Fibroblast of skin of left biceps (primary cell): ENCODE data around the gene SCGB1D1.
"Not testable (repeated sequence)": the region's sequence is repeated elsewhere in the genome, so short reads cannot be mapped to it uniquely, and the experiment has no call there.

Source experiments
- DNase-seq, 2 experiments: peaks; one replicate each; pipeline ENCODE4 v3.0.0-alpha.2; 2013; ENCODE audit warnings: low read depth in 2 of 2

SCGB1D1 gene

DNA sequence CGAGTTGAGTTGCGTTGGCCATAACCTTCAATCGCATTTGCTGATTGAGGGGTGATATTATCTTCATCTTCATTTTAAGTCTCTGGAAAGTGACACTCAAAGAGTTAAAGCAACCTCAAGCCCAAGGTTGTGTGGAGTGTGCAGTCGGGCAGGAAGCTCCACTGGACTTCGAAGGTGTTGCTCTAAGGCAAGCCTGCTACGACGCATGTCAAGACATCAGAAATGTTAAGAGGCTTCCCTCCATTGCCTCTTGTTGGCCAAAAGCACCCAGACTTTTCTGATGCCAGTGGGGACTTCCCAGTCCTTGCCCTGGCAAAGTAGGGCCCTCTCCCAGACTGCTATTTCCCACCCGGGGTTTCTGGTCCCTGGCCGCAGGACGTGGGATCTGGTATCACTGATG, 23.6 kb upstream of the SCGB1D1 start:
- DNase-seq, result no peak

DNA sequence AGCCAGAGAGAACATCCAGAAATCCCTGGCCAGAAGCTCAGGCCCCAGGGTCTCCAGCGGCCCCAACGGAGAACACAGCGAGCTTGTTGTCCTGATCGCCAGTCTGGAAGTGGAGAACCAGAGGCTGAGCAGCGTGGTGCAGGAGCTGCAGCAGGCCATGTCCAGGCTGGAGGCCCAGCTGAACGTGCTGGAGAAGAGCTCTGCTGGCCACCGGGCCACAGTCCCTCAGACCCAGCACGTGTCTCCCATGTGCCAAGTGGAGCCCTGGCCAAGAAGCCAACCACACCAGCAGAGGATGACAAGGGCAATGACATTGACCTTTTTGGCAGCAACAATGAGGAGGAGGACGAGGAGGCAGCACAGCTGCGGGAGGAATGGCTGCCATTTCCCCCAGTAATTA, 20.6 kb upstream of the SCGB1D1 start:
- no peak for DNase-seq

DNA sequence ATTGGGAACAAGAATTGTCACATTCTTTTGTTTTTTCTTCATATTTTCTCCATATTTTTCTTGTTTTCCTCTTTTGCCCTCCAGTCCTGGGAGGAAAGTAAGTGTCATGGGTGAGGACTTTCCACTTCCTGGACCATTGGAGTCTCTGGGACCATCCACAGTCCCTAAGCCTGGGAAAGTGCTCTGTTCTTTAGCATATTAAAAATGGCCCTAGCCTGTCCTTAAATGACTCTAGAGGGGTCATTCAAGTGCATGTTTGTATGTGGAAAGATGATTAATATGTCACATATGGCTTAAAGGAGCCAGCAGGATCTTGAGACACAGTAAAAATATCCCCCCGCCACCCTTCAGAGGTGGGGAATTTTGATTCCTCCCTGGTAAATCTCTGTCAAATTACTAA, 20.1 kb upstream of the SCGB1D1 start:
- no peak for DNase-seq

DNA sequence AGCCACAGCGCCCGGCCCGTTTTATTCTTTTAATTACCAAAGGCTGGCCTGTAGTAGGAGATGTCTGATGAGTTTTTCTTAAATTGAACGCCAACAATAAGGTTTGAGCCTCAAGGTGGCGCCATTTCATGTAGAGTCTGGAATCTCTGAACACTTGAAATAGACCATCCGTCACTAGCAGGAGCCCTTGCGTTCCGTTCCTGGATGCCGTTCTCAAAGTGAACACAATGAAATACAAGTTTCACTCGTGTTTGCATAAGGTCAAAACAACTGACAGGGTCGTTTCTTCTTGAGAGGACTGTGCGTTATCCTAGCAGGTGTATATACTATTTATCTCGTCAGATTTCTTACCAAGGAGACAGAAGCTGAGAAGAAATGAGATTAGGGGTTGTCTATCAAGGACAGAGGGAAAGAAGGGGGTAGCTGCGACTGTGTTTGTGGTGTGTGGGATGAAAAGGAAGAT, 18.7 kb upstream of the SCGB1D1 start:
- DNase-seq, result peak; percentile 13 to 21

DNA sequence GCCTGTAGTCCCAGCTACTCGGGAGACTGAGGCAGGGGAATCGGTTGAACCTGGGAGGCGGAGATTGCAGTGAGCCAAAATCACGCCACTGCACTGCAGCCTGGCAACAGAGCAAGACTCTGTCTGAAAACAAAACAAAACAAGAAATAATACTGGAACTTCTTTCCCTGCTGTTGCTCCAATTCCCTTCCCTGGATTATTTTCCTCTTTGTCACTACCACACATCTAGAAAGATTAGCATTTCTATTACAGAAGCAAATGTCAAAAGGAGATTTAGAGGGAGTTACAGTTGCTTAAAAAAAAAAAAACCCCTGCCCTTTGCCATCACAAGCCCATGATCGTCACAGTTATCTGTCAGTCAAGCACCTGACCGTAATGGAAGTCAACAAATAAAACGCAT, 17.7 kb upstream of the SCGB1D1 start:
- DNase-seq, result no peak

DNA sequence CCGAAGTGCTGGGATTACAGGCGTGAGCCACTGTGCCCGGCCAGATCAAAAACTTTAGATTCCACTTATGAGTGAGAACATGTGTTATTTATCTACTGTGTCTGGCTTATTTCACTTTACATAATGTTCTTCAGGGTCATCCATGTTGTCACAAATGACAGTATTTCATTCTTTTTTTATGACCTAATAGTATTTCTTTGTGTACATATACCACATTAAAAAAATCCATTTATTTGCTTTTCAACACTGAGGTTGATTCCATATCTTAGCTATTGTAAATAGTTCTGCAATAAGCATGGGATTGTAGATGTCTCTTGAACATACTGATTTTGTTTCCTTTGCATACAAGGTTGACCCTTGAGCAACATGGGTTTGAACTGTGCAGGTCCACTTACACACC, 13.2 kb upstream of the SCGB1D1 start:
- DNase-seq, result no peak

DNA sequence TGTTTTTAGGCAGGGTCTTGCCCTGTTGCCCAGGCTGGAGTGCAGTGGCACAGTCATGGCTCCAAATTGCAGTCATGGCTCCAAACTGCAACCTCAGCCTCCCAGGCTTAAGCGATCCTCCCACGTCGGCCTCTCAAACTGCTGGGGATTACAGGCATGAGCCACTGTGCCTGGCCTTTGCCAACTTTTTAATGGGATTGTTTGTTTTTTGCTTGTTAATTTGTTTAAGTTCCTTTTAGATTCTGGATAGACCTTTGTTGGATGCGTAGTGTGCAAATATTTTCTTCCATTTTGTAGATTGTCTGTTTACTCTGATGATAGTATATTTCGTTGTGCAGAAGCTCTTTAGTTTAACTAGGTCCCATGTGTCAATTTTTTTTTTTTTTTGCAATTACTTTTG, 10.0 kb upstream of the SCGB1D1 start:
- DNase-seq, result no peak

DNA sequence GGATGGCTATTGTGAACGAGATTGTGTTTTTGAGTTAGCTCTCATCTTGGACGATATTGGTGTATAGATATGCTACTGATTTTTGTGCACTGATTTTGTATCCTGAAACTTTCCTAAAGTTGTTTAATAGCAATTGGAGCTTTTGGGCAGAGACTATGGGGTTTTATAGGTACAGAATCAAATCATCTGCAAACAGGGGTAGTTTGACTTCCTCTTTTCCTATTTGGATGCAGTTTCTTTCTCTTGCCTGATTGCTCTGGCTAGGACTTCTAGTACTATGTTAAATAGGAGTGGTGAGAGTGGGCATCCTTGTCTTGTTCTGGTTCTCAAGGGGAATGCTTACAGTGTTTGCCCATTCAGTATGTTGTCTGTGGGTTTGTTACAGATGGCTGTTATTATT, 8.9 kb upstream of the SCGB1D1 start:
- no peak for DNase-seq

DNA sequence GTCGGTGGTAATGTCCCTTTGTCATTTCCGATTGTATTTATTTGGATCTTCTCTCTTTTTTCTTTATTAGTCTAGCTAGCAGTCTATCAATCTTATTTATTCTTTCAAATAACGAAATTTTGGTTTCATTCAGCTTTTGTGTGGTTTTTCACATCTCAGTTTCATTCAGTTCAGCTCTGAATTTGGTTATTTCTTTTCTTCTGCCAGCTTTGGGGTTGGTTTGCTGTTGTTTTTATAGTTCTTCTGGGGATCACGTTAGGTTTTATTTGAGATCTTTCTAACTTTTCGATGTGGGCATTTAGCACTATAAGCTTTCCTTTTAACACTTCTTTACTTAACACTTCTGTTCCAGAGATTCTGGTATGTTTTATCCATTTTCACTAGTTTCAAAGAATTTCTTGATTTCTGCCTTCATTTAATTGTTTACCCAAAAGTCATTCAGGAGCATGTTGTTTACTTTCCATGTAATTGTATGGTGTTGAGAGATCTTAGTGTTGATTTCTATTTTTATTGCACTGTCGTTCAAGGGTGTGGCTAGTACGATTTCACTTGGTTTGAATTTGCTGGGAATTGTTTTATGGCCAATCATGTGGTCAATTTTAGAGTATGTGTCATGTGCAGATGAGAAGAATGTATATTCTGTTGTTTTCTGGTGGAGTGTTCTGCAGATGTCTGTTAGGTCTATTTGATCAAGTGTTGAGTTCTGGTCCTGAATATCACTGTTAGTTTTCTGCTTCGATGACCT, 7.7 kb upstream of the SCGB1D1 start:
- no peak for DNase-seq

DNA sequence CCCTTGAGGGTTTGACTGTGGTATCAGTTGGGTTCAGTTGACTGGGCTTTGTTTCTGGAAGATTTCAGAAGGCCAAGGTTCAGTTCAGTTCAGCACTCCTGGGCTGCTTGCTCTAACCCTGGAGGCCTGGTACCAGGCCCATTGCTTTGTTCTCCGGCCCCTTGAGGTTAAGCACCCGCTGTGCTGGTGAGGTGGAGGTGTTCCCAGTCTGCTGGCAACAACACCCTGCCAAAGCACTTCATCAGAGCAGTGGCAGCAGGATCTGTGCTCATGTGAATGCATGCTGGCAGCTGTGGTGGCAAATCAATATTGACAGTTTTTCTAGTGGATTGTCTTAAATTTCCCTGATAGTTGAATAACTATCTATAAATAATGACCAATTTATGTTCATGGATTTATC, 3.8 kb upstream of the SCGB1D1 start:
- DNase-seq, result no peak

DNA sequence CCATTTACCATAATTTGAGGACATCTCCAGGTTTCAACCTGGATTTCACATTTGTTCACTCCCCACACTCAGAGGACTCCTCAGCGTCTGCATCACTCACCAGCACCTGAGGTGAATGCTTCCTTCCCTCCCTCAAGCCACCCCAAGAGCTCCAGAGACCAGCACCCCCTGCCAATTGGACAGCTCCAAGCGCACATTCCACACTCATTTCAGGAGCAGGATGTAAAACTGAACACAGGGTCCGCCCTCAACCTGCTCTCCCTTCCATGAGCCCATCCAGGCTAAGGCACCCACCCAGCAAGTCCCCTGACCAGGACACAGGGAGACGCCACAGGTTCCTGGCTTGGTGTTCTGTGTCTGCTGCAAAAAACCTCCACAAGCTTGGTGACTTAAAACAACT, 3.9 kb downstream of the SCGB1D1 start:
- DNase-seq, result no peak

DNA sequence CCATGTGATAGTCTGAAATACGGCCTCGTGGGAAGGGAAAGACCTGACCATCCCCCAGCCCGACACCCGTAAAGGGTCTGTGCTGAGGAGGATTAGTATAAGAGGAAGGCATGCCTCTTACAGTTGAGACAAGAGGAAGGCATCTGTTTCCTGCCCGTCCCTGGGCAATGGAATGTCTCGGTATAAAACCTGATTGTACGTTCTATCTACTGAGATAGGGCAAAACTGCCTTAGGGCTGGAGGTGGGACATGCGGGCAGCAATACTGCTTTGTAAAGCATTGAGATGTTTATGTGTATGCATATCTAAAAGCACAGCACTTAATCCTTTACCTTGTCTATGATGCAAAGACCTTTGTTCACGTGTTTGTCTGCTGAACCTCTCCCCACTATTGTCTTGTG, 5.0 kb downstream of the SCGB1D1 start:
- not testable (repeated sequence) for DNase-seq

DNA sequence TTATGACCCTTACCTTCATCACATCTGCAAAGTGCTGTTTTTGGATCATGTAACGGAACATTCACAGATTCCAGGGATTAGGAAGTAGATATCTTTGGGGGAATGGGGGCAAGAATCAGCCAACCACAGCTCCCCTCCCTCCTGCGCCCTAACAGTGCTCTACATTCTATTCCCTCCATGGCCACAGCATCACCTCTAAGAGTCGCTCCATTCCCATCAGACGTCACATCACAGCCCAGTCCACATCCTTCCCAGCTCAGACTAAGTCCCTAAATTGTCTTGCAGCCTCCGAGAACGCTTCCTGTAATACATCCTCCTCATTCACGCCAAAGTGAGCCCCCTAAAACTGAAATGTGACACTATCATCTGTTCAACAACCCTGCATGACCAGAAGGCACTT, 5.9 kb downstream of the SCGB1D1 start:
- no peak for DNase-seq

DNA sequence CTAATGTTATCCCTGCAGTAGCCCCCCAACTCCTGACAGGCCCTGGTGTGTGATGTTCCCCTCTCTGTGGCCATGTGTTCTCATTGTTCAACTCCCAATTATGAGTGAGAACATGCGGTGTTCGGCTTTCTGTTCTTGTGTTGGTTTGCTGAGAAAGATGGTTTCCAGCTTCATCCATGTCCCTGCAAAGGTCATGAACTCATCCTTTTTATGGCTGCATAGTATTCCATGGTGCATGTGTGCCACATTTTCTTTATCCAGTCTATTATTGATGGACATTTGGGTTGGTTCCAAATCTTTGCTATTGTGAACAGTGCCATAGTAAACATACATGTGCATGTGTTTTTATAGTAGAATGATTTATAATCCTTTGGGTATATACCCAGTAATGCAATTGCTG, 7.4 kb downstream of the SCGB1D1 start:
- DNase-seq, result not testable (repeated sequence)

DNA sequence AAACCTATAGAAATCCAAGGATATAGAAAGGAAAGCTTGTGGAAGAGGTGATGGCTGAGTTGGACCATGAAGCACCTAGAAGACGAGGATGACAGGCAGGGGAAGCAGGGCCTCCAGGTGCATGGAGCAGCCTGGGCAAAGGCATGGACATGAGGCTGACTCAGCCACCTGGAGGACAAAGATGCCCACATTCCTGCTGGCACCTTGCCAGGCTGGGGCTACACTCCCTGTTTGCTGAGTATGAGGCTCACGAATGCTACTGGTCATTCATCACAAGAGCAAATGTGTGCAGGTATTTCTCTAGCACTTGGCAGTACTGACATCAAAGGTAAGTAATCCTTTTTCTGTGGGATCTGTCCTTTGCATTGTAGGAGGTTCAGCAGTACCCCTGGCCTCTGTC, 11.4 kb downstream of the SCGB1D1 start:
- no peak for DNase-seq

DNA sequence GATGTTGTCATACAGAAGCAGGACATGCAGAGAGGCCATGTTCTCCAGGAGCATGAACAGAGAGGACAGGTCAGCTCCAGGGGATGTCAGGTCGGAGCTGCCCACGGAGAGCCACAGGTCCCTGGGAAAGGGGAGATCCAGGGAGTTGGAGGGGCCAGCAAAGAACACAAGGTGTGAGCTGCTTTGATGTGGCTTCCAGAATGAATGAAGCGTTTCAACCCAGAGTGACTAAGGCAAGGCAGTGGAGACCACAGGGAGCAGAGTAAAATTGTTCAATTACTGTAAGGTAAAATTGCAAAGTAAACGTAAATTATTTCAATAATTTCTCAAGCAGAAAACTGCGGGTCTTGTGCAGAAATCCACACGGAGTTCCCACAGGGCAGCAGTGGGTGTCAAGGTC, 12.9 kb downstream of the SCGB1D1 start:
- no peak for DNase-seq

DNA sequence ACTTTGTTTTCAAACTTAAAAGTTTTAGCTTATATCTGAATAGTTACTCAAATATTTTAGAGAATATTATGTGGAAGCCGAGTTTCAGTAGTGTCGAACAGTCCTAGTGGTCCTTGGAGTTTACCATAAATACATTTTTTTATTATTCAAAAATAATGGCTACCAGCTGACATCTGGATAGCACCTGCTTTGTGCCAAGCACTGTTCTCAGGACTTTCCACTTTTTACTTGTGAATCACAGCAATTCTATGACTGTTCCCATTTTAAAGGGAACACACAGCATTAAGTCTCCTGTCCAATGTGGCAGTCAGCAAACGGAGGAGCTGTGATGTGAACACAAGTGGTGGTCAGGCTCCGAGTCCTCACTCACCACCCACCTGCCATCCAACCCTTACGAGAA, 14.4 kb downstream of the SCGB1D1 start:
- DNase-seq, result no peak

DNA sequence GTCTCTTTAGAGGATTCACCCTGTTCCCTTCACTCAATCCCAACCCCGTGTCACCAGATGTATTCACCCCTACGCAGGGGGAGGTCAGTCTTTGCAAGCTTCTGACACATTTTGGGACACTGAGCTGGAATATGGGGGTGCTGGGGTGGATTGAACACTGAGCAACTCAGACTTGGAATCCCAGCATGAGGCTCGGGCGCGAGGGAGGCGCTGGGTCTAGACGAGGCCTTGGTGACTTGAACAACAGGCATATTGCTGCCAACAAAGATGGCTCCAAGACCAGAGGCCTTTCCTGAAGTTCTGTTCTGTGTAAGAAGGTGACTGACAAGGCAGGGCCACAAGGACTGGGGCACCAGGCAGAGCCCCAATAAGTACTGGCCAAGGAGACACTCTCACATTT, 15.4 kb downstream of the SCGB1D1 start:
- DNase-seq, result no peak

DNA sequence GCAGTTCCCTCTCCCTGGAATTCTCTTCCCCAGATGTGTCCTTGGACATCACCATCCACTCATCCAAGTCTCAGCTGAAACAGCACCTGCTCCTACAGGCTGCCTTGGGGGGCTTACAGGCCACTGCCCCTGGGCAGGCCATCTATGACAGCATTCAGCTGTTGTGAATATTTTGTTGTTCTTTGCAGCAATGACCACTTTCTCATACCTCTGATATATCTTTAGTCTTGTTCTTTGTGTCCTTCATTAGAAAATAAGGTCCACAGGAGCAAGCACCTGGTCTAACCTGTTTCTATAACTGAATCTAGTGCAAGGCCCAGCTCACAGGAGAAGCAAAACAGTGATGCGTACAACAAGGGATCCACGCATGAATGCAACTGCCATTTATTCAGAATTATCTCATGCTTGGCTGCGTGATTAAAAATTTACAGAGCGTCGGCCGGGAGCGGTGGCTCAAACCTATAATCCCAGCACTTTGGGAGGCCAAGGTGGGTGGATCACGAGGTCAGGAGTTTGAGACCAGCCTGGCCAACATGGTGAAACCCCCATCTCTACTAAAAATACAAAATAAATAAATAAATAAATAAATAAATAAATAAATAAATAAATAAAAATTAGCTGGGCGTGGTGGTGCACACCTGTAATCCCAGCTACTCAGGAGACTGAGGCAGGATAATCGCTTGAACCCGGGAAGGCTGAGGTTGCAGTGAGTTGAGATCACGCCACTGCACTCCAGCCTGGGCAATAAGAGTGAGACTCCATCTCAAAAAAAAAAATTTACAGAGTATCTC, 16.5 kb downstream of the SCGB1D1 start:
- not testable (repeated sequence) for DNase-seq

DNA sequence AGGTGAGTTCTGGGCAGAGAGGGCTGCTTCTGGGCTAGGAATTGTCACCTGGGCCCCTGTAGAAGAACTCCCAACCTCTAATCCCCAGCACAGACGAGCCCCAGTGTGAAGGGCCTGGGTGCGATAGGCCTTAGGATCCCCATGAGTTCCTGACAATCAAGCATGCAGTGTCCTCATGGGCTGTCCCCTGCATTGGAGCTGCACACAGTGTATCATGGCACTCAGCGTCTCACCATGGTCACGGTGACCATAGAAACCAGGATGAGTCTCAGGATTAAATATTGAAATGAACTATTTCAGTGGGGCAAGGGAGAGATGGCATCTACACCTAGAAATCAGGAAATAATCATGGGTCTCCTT, 18.7 kb downstream of the SCGB1D1 start:
- no peak for DNase-seq

DNA sequence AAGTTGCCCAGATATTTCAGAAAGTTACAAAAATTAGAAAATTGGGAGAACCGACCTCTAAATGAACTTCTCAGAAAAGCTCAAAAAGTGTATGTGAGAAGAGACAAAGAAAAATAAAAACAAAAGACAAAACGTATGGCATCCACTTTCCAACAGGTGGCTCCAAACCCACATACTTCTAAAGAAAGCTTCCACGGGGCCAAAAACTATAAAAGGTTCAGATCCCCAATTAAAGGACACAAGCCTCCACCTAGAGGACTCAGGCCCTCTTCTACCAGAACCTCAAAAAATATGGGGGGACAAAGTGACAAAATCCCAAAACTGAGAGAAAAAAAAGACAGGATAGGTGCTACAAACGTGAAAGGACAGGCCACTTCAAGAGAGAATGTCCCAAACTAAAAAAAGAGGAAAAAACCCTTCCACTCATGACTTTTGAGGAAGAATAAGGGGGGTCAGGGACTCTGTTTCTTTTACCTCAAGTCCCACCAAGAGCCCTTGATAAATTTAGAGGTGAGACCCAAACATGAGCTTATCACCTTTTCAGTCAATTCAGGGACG, 27.3 kb downstream of the SCGB1D1 start:
- DNase-seq, result no peak

DNA sequence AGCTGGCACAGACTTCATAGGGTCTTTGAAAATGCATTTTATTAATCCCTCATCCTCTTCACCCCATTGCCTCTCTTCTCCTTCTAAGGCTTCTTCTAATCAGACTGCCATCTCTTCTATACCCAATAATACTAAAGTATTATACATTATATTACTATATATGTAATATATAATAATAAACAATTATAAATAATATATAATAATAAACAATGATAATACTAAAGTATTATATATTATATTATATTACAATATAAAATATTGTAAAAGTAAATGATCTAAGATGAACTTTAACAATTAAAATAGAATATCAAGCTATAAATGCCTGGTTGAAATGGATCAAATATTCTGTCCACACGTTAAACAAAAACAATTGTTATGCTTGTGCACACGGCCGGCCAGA, 31.5 kb downstream of the SCGB1D1 start:
- no peak for DNase-seq

DNA sequence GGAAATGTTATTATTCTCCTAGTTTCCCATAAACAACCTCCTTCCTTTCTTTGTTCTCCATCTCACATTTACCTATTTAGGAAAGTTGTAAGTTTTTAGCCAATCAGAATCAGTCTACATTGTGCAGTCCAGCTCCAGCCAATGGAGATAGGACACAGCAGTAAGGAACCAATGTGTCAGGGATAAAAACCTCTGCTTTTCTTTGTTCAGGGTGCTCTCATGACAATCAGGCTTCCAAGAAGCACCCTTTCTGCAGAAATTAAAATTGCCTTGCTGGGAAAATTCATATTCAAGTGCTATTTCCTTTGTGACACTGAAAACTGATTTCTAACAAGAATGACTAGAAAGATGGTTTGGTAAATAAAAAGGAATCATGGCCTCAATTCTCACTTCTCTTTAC, 33.1 kb downstream of the SCGB1D1 start:
- DNase-seq, result no peak
